ENCODE results near the gene PRKCA. TPM values are rescaled to one million over a fixed set of nuclear protein-coding genes. Genes with fewer than 3 reads are reported as not detected.

The PRKCA gene
- total and polyA plus RNA-seq, 10 of the 15 experiments (the other 5 are each of a cell fraction or from before 2014, with no cell fraction given): 0.11 to 14.6 (median 0.72) TPM

DNA sequence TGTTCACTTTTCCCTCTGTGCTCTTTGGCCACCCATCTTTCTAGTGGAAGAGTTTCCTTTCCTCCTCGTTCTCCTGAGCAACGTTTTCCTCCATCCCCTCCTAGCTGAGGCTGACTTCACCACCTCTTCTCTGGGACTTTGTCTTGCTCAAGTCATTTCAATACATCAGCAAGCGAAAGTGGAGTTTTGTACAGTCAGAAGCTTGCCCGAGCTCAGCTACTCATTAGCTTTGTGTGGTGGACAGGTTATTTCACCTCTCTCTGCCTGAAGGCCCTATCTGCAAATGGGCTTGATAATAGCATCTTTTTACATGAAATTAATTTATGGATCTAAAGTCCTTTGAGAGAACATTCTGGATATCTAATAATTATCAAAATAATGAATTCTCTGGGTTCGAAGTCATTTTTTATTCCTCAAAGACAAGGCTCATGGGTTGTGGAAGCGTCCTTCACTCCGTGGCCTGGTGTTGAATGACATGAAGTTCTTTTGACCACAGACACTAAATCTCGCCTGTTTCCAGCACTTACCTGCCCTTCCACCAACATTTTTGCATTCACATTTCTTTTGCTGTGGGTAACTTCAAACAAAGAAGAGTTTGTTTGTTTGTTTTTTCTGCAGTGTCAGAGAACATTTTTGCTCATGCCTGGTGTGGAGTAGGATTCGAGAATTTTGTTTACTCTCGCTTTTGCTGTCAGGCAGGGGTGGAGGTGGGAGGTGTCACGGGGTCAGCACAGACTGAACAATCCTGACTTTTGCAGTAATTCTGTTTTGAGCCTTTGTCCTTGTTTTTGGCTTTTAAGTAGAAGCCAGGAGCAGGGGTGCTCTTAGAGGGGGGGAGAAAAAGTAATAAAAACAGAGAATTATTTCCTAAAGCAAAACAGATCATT is 377.5 kb downstream of the PRKCA start (continued):
- TF ChIP-seq, protein P1, sequence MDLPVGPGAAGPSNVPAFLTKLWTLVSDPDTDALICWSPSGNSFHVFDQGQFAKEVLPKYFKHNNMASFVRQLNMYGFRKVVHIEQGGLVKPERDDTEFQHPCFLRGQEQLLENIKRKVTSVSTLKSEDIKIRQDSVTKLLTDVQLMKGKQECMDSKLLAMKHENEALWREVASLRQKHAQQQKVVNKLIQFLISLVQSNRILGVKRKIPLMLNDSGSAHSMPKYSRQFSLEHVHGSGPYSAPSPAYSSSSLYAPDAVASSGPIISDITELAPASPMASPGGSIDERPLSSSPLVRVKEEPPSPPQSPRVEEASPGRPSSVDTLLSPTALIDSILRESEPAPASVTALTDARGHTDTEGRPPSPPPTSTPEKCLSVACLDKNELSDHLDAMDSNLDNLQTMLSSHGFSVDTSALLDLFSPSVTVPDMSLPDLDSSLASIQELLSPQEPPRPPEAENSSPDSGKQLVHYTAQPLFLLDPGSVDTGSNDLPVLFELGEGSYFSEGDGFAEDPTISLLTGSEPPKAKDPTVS (IDR thresholded peaks at IDR 0.05; ENCODE audit: low read depth, low read length): no peak
- TF ChIP-seq ZNF687 (IDR thresholded peaks at IDR 0.05) (peak; percentile 17; the same call in 1 of the 2 replicates), CHD2 (IDR thresholded peaks at IDR 0.05; ENCODE audit: borderline replicate concordance, low read depth, low read length) (no peak), NBN (IDR thresholded peaks at IDR 0.05) (no peak), MTA2 (IDR thresholded peaks at IDR 0.05; ENCODE audit: low read depth) (no peak; the same call in 1 of the 2 replicates), BCL11A (IDR thresholded peaks at IDR 0.05; ENCODE audit: low read depth, low read length) (peak; percentile 11; the same call in 1 of the 2 replicates), IKZF2 (IDR thresholded peaks at IDR 0.05) (peak; percentile 55 to 62; a peak in 3 of 4 replicates), SUZ12 (IDR thresholded peaks at IDR 0.05; ENCODE audit: unreplicated experiment) (no peak), ZBED1 (IDR thresholded peaks at IDR 0.05; ENCODE audit: borderline replicate concordance) (no peak)

Measured in GM12878 (cell line).